Right kidney (tissue), 1 donor: ENCODE data around the gene ZNF217.
"Not testable (repeated sequence)": the region's sequence is repeated elsewhere in the genome, so short reads cannot be mapped to it uniquely, and the experiment has no call there.

ENCODE experiments used
- DNase-seq: peaks from one replicate; pipeline ENCODE4 v3.0.0-alpha.2; 2016

The ZNF217 gene

GRCh38 chr20:53530440-53530839 lies 63.2 kb downstream of the ZNF217 start:
- no peak for DNase-seq

- no peak for DNase-seq
Measured at GRCh38 chr20:53529658-53530057, 64.0 kb downstream of the ZNF217 start.

- no peak for DNase-seq
Measured at GRCh38 chr20:53527196-53527595, 66.4 kb downstream of the ZNF217 start.

GRCh38 chr20:53524589-53525312 lies 68.9 kb downstream of the ZNF217 start:
- no peak for DNase-seq

- DNase-seq, result not testable (repeated sequence)
Measured at GRCh38 chr20:53523615-53524014, 70.0 kb downstream of the ZNF217 start.

- DNase-seq, result no peak
Measured at GRCh38 chr20:53522696-53523095, 70.9 kb downstream of the ZNF217 start.

- DNase-seq, result no peak
Measured at GRCh38 chr20:53522026-53522425, 71.6 kb downstream of the ZNF217 start.

- not testable (repeated sequence) for DNase-seq
Measured at GRCh38 chr20:53521421-53521820, 72.2 kb downstream of the ZNF217 start.

GRCh38 chr20:53517146-53517545 lies 76.5 kb downstream of the ZNF217 start:
- DNase-seq, result no peak
